ENCODE results near the gene CCDC33.

The CCDC33 gene

GRCh38 chr15:74270854-74271520, 34.9 kb downstream of the CCDC33 start:
- Histone ChIP-seq H3K9me3 (ENCODE audit: control extremely low read depth in 1 of 5, control insufficient read depth in 4 of 5, insufficient read depth in 2 of 5, low read depth in 1 of 5, low read length in 4 of 5) (no peaks in the 10 kb centered on the region), H3K4me3 (ENCODE audit: control insufficient read depth in 1 of 7, extremely low read depth in 1 of 7, insufficient read depth in 4 of 7, low read depth in 2 of 7, low read length in 6 of 7) (no peak overlapping the region), H3K4me1 (ENCODE audit: control extremely low read depth in 1 of 4, control insufficient read depth in 4 of 4, insufficient read depth in 4 of 4, low read length in 3 of 4) (no peaks in the 10 kb centered on the region), H3K36me3 (ENCODE audit: control insufficient read depth in 4 of 4, insufficient read depth in 4 of 4, low read length in 3 of 4) (no peaks in the 10 kb centered on the region), H3K27ac (ENCODE audit: insufficient read depth in 1 of 2, low read depth in 1 of 2, low read length in 2 of 2, poor library complexity in 1 of 2, severe bottlenecking in 2 of 2) (no peak overlapping the region), H3K27me3 (replicated peaks in 2 of 5; ENCODE audit: control insufficient read depth in 4 of 5, insufficient read depth in 5 of 5, low read length in 4 of 5) (peaks cover 0 to 36% (median 11%) of the 10 kb centered on the region in 5 experiments)
- ChIA-PET CTCF (no interaction called here), POLR2A (no interaction called here)
- no peak for DNase-seq
- 29% methylated on average over 13 of the region's 14 CpGs for WGBS (ENCODE audit: insufficient coverage)

GRCh38 chr15:74272812-74273211, 36.7 kb downstream of the CCDC33 start:
- Histone ChIP-seq H3K9me3 (ENCODE audit: control extremely low read depth in 1 of 5, control insufficient read depth in 4 of 5, insufficient read depth in 2 of 5, low read depth in 1 of 5, low read length in 4 of 5) (no peaks in the 10 kb centered on the region), H3K27me3 (replicated peaks in 2 of 5; ENCODE audit: control insufficient read depth in 4 of 5, insufficient read depth in 5 of 5, low read length in 4 of 5) (peaks cover 0 to 44% (median 13%) of the 10 kb centered on the region in 5 experiments), H3K4me1 (ENCODE audit: control extremely low read depth in 1 of 4, control insufficient read depth in 4 of 4, insufficient read depth in 4 of 4, low read length in 3 of 4) (no peaks in the 10 kb centered on the region), H3K27ac (ENCODE audit: insufficient read depth in 1 of 2, low read depth in 1 of 2, low read length in 2 of 2, poor library complexity in 1 of 2, severe bottlenecking in 2 of 2) (no peak overlapping the region), H3K4me3 (ENCODE audit: control insufficient read depth in 1 of 7, extremely low read depth in 1 of 7, insufficient read depth in 4 of 7, low read depth in 2 of 7, low read length in 6 of 7) (no peak overlapping the region), H3K36me3 (ENCODE audit: control insufficient read depth in 4 of 4, insufficient read depth in 4 of 4, low read length in 3 of 4) (no peaks in the 10 kb centered on the region)
- POLR2A ChIA-PET, result no interaction called here
- CTCF ChIA-PET, result no interaction called here
- DNase-seq, result no peak
- 95% methylated on average over 6 of the region's 10 CpGs for WGBS (ENCODE audit: insufficient coverage)

- no peak overlapping the region for H3K4me3 ChIP-seq (ENCODE audit: control insufficient read depth in 1 of 7, extremely low read depth in 1 of 7, insufficient read depth in 4 of 7, low read depth in 2 of 7, low read length in 6 of 7)
- no peaks in the 10 kb centered on the region for H3K9me3 ChIP-seq (ENCODE audit: control extremely low read depth in 1 of 5, control insufficient read depth in 4 of 5, insufficient read depth in 2 of 5, low read depth in 1 of 5, low read length in 4 of 5)
- no peak overlapping the region for H3K27ac ChIP-seq (ENCODE audit: insufficient read depth in 1 of 2, low read depth in 1 of 2, low read length in 2 of 2, poor library complexity in 1 of 2, severe bottlenecking in 2 of 2)
- H3K36me3 ChIP-seq (ENCODE audit: control insufficient read depth in 4 of 4, insufficient read depth in 4 of 4, low read length in 3 of 4), result no peaks in the 10 kb centered on the region
- peaks cover 0 to 57% (median 19%) of the 10 kb centered on the region in 5 experiments for H3K27me3 ChIP-seq (replicated peaks in 2 of 5; ENCODE audit: control insufficient read depth in 4 of 5, insufficient read depth in 5 of 5, low read length in 4 of 5)
- H3K4me1 ChIP-seq (ENCODE audit: control extremely low read depth in 1 of 4, control insufficient read depth in 4 of 4, insufficient read depth in 4 of 4, low read length in 3 of 4), result no peaks in the 10 kb centered on the region
- DNase-seq, result no peak
- WGBS (ENCODE audit: insufficient coverage), result 82% methylated on average over 2 of the region's 3 CpGs
- ChIA-PET CTCF (interaction anchor here (0.8 kb wide), 1 partner anchor 8 kb away, joined by 3 read pairs; no protein-coding TSS in a partner anchor), POLR2A (no interaction called here)
These were observed 38.4 kb downstream of the CCDC33 start for GRCh38 chr15:74274470-74275038.

- Histone ChIP-seq H3K27ac (ENCODE audit: insufficient read depth in 1 of 2, low read depth in 1 of 2, low read length in 2 of 2, poor library complexity in 1 of 2, severe bottlenecking in 2 of 2) (no peak overlapping the region), H3K36me3 (ENCODE audit: control insufficient read depth in 4 of 4, insufficient read depth in 4 of 4, low read length in 3 of 4) (no peaks in the 10 kb centered on the region), H3K4me1 (ENCODE audit: control extremely low read depth in 1 of 4, control insufficient read depth in 4 of 4, insufficient read depth in 4 of 4, low read length in 3 of 4) (no peaks in the 10 kb centered on the region), H3K4me3 (ENCODE audit: control insufficient read depth in 1 of 7, extremely low read depth in 1 of 7, insufficient read depth in 4 of 7, low read depth in 2 of 7, low read length in 6 of 7) (no peak overlapping the region), H3K9me3 (ENCODE audit: control extremely low read depth in 1 of 5, control insufficient read depth in 4 of 5, insufficient read depth in 2 of 5, low read depth in 1 of 5, low read length in 4 of 5) (no peaks in the 10 kb centered on the region), H3K27me3 (replicated peaks in 2 of 5; ENCODE audit: control insufficient read depth in 4 of 5, insufficient read depth in 5 of 5, low read length in 4 of 5) (peaks cover 0 to 50% (median 15%) of the 10 kb centered on the region in 5 experiments)
- POLR2A ChIA-PET, result no interaction called here
- 100% methylated on average over 4 of the region's 6 CpGs for WGBS (ENCODE audit: insufficient coverage)
- DNase-seq, result no peak
- CTCF ChIA-PET, result no interaction called here
These were observed 39.8 kb downstream of the CCDC33 start for GRCh38 chr15:74275957-74276356.

GRCh38 chr15:74276560-74276959, 40.4 kb downstream of the CCDC33 start:
- Histone ChIP-seq H3K27ac (ENCODE audit: insufficient read depth in 1 of 2, low read depth in 1 of 2, low read length in 2 of 2, poor library complexity in 1 of 2, severe bottlenecking in 2 of 2) (no peak overlapping the region), H3K9me3 (ENCODE audit: control extremely low read depth in 1 of 5, control insufficient read depth in 4 of 5, insufficient read depth in 2 of 5, low read depth in 1 of 5, low read length in 4 of 5) (no peaks in the 10 kb centered on the region), H3K4me3 (ENCODE audit: control insufficient read depth in 1 of 7, extremely low read depth in 1 of 7, insufficient read depth in 4 of 7, low read depth in 2 of 7, low read length in 6 of 7) (no peak overlapping the region), H3K36me3 (ENCODE audit: control insufficient read depth in 4 of 4, insufficient read depth in 4 of 4, low read length in 3 of 4) (no peaks in the 10 kb centered on the region), H3K27me3 (replicated peaks in 2 of 5; ENCODE audit: control insufficient read depth in 4 of 5, insufficient read depth in 5 of 5, low read length in 4 of 5) (peaks cover 0 to 47% (median 15%) of the 10 kb centered on the region in 5 experiments), H3K4me1 (ENCODE audit: control extremely low read depth in 1 of 4, control insufficient read depth in 4 of 4, insufficient read depth in 4 of 4, low read length in 3 of 4) (no peaks in the 10 kb centered on the region)
- CTCF ChIA-PET, result no interaction called here
- WGBS (ENCODE audit: insufficient coverage), result 100% methylated on average over 2 of the region's 3 CpGs
- POLR2A ChIA-PET, result no interaction called here
- DNase-seq, result no peak

- no peaks in the 10 kb centered on the region for H3K4me1 ChIP-seq (ENCODE audit: control extremely low read depth in 1 of 4, control insufficient read depth in 4 of 4, insufficient read depth in 4 of 4, low read length in 3 of 4)
- WGBS (ENCODE audit: insufficient coverage), result 96% methylated on average over 8 of the region's 8 CpGs
- H3K4me3 ChIP-seq (ENCODE audit: control insufficient read depth in 1 of 7, extremely low read depth in 1 of 7, insufficient read depth in 4 of 7, low read depth in 2 of 7, low read length in 6 of 7), result no peak overlapping the region
- no peaks in the 10 kb centered on the region for H3K9me3 ChIP-seq (ENCODE audit: control extremely low read depth in 1 of 5, control insufficient read depth in 4 of 5, insufficient read depth in 2 of 5, low read depth in 1 of 5, low read length in 4 of 5)
- POLR2A ChIA-PET, result no interaction called here
- CTCF ChIA-PET, result no interaction called here
- H3K27me3 ChIP-seq (replicated peaks in 2 of 5; ENCODE audit: control insufficient read depth in 4 of 5, insufficient read depth in 5 of 5, low read length in 4 of 5), result peaks cover 2 to 47% (median 15%) of the 10 kb centered on the region in 5 experiments
- no peak for DNase-seq
- H3K27ac ChIP-seq (ENCODE audit: insufficient read depth in 1 of 2, low read depth in 1 of 2, low read length in 2 of 2, poor library complexity in 1 of 2, severe bottlenecking in 2 of 2), result no peak overlapping the region
- H3K36me3 ChIP-seq (ENCODE audit: control insufficient read depth in 4 of 4, insufficient read depth in 4 of 4, low read length in 3 of 4), result no peaks in the 10 kb centered on the region
These were observed 41.2 kb downstream of the CCDC33 start for GRCh38 chr15:74277242-74277810.

GRCh38 chr15:74278207-74278606, 42.1 kb downstream of the CCDC33 start:
- H3K4me3 ChIP-seq (ENCODE audit: control insufficient read depth in 1 of 7, extremely low read depth in 1 of 7, insufficient read depth in 4 of 7, low read depth in 2 of 7, low read length in 6 of 7), result no peak overlapping the region
- ChIA-PET CTCF (no interaction called here), POLR2A (no interaction called here)
- H3K27me3 ChIP-seq (replicated peaks in 2 of 5; ENCODE audit: control insufficient read depth in 4 of 5, insufficient read depth in 5 of 5, low read length in 4 of 5), result peaks cover 2 to 49% (median 13%) of the 10 kb centered on the region in 5 experiments
- H3K9me3 ChIP-seq (ENCODE audit: control extremely low read depth in 1 of 5, control insufficient read depth in 4 of 5, insufficient read depth in 2 of 5, low read depth in 1 of 5, low read length in 4 of 5), result no peaks in the 10 kb centered on the region
- H3K36me3 ChIP-seq (ENCODE audit: control insufficient read depth in 4 of 4, insufficient read depth in 4 of 4, low read length in 3 of 4), result no peaks in the 10 kb centered on the region
- no peaks in the 10 kb centered on the region for H3K4me1 ChIP-seq (ENCODE audit: control extremely low read depth in 1 of 4, control insufficient read depth in 4 of 4, insufficient read depth in 4 of 4, low read length in 3 of 4)
- no peak overlapping the region for H3K27ac ChIP-seq (ENCODE audit: insufficient read depth in 1 of 2, low read depth in 1 of 2, low read length in 2 of 2, poor library complexity in 1 of 2, severe bottlenecking in 2 of 2)
- WGBS (ENCODE audit: insufficient coverage), result 74% methylated on average over 8 of the region's 8 CpGs
- no peak for DNase-seq

Data from common myeloid progenitor, CD34-positive (primary cell).